Hepatocyte (in vitro differentiated cells): ENCODE measurements around the gene ZFP64. TPM values are rescaled to one million over a fixed set of nuclear protein-coding genes. Genes with fewer than 3 reads are reported as not detected.

Experiments
- DNase-seq: peaks from one replicate; pipeline ENCODE4 v3.0.0-alpha.2; 2016; ENCODE audit warnings: low spot score
- H2AFZ ChIP-seq: fragments of 200-600 bp; sonication (generic); 2 replicates; pipeline ENCODE4 v1.6.0; 2016; ENCODE audit warnings: antibody characterized with exemption, mild to moderate bottlenecking
- H3K27ac ChIP-seq: fragments of 200-600 bp; sonication (generic); 2 replicates; pipeline ENCODE4 v1.5.1; 2016; ENCODE audit warnings: mild to moderate bottlenecking
- H3K27me3 ChIP-seq: fragments of 200-600 bp; sonication (generic); 2 replicates; pipeline ENCODE4 v1.6.1; 2016
- H3K36me3 ChIP-seq: fragments of 200-600 bp; sonication (generic); replicated peaks from 2 replicates; pipeline ENCODE4 v1.5.1; 2016; ENCODE audit warnings: low read depth; ENCODE audit not compliant: insufficient read depth
- H3K4me1 ChIP-seq: fragments of 200-600 bp; sonication (generic); 2 replicates; pipeline ENCODE4 v1.5.1; 2016; ENCODE audit warnings: mild to moderate bottlenecking, moderate library complexity; ENCODE audit not compliant: insufficient read depth
- H3K4me2 ChIP-seq: fragments of 200-600 bp; sonication (generic); 2 replicates; pipeline ENCODE4 v1.6.0; 2016
- H3K4me3 ChIP-seq: fragments of 200-600 bp; sonication (generic); 2 replicates; pipeline ENCODE4 v1.5.1; 2016; ENCODE audit warnings: mild to moderate bottlenecking
- H3K79me2 ChIP-seq: fragments of 200-600 bp; sonication (generic); 2 replicates; pipeline ENCODE4 v1.6.0; 2017; ENCODE audit warnings: mild to moderate bottlenecking
- H3K9me2 ChIP-seq: fragments of 200-600 bp; sonication (generic); replicated peaks from 2 replicates; pipeline ENCODE4 v1.6.0; 2017; ENCODE audit warnings: mild to moderate bottlenecking; ENCODE audit not compliant: insufficient read depth
- H3K9me3 ChIP-seq: fragments of 200-600 bp; sonication (generic); 2 replicates; pipeline ENCODE4 v1.5.1; 2016; ENCODE audit warnings: low read depth, mild to moderate bottlenecking
- H4K20me1 ChIP-seq: fragments of 200-600 bp; sonication (generic); 2 replicates; pipeline ENCODE4 v1.6.0; 2016; ENCODE audit warnings: mild to moderate bottlenecking; ENCODE audit not compliant: insufficient read depth, poor library complexity, severe bottlenecking
- EZH2 ChIP-seq: fragments of 200-600 bp; sonication (generic); IDR thresholded peaks from 2 replicates; pipeline ENCODE4 v1.6.1; 2016; ENCODE audit warnings: antibody characterized with exemption, mild to moderate bottlenecking, borderline replicate concordance
- EZH2phosphoT487 ChIP-seq: fragments of 200-600 bp; sonication (generic); IDR thresholded peaks from one replicate; pipeline ENCODE4 v1.6.1; 2018; ENCODE audit warnings: antibody characterized with exemption, mild to moderate bottlenecking, low read depth, moderate library complexity; ENCODE audit not compliant: unreplicated experiment, severe bottlenecking
- WGBS: methylation state at CpG from one replicate; pipeline ENCODE4 v1.1.6; 2016; ENCODE audit warnings: low lambda C conversion rate; ENCODE audit errors: missing lambda C conversion rate; 5-methylcytosine and 5-hydroxymethylcytosine counted together
- polyA plus RNA-seq: library from polyadenylated mRNA; unstranded; fragments of >200 nt; fragmentation: Nextera tagmentation; extraction: Ambion mirVana; gene quantifications from 2 replicates; pipeline ENCODE4 v1.2.1, GENCODE V29; 2016
- total RNA-seq: library from RNA; depleted of rRNA; stranded (reverse); fragments of >200 nt; gene quantifications from 2 replicates; pipeline ENCODE4 v1.2.3, GENCODE V29; 2014
- TF ChIP-seq, protein P1 (sequence below): fragments of 200-600 bp; sonication (generic); IDR thresholded peaks from 2 replicates; pipeline ENCODE4 v1.5.1; 2016; ENCODE audit warnings: antibody characterized with exemption, mild to moderate bottlenecking; ENCODE audit not compliant: poor library complexity

ZFP64 gene
- total and polyA plus RNA-seq, 2 experiments from 2014 or later = 9.3 to 10.0 TPM

DNA sequence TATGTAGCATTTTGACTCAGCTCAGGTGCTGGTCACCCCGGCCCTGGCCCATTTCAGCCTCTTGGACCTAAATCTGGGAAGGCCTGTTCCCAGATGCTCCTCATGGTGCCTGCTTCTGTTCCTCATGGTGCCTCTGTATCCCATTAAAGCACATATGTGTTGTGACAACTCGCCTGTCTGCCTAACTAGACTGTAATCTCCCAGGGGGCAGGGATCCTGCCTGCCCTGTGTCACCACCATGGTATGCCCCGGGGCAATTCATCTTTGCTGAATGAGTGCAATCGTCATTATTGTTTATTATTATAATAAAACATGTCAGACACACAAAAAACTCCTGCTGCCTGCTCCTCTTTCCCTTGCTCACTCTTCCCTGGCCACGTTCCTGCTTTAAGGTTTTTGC lies 62.0 kb downstream of the ZFP64 start:
- Histone ChIP-seq H3K4me1 (no peaks in the 10 kb centered on the region), H2AFZ (no peak overlapping the region), H3K4me2 (no peak overlapping the region), H3K36me3 (no peaks in the 10 kb centered on the region), H3K79me2 (no peaks in the 10 kb centered on the region), H3K27ac (no peak overlapping the region), H4K20me1 (no peaks in the 10 kb centered on the region), H3K9me2 (no peaks in the 10 kb centered on the region), H3K27me3 (no peaks in the 10 kb centered on the region), H3K4me3 (no peak overlapping the region), H3K9me3 (no peaks in the 10 kb centered on the region)
- 92% methylated on average over 5 of the region's 5 CpGs for WGBS
- no peak for TF ChIP-seq EZH2phosphoT487
- TF ChIP-seq, protein P1, sequence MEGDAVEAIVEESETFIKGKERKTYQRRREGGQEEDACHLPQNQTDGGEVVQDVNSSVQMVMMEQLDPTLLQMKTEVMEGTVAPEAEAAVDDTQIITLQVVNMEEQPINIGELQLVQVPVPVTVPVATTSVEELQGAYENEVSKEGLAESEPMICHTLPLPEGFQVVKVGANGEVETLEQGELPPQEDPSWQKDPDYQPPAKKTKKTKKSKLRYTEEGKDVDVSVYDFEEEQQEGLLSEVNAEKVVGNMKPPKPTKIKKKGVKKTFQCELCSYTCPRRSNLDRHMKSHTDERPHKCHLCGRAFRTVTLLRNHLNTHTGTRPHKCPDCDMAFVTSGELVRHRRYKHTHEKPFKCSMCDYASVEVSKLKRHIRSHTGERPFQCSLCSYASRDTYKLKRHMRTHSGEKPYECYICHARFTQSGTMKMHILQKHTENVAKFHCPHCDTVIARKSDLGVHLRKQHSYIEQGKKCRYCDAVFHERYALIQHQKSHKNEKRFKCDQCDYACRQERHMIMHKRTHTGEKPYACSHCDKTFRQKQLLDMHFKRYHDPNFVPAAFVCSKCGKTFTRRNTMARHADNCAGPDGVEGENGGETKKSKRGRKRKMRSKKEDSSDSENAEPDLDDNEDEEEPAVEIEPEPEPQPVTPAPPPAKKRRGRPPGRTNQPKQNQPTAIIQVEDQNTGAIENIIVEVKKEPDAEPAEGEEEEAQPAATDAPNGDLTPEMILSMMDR = no peak
- no peak for TF ChIP-seq EZH2
- no peak for DNase-seq

DNA sequence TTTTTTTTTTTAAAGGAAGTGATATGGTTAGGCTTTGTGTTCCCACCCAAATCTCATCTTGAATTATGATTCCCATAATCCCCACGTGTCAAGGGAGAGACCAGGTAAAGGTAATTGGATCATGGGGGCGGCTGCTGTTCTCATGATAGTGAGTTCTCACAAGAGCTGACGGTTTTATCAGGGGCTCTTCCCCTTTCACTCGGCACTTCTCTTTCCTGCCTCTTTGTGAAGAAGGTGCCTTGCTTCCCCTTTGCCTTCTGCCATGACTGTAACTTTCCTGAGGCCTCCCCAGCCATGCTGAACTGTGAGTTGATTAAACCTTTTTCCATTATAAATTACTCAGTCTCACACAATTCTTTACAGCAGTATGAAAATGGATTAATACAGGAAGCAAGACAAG lies 64.3 kb downstream of the ZFP64 start:
- Histone ChIP-seq H3K4me2 (no peak overlapping the region), H3K27ac (no peak overlapping the region), H3K36me3 (no peaks in the 10 kb centered on the region), H3K4me3 (no peak overlapping the region), H3K9me2 (no peaks in the 10 kb centered on the region), H3K79me2 (no peaks in the 10 kb centered on the region), H2AFZ (no peak overlapping the region), H3K27me3 (no peaks in the 10 kb centered on the region), H3K4me1 (no peaks in the 10 kb centered on the region), H4K20me1 (no peaks in the 10 kb centered on the region), H3K9me3 (no peaks in the 10 kb centered on the region)
- WGBS = 83% methylated on average over 4 of the region's 4 CpGs
- no peak for DNase-seq
- TF ChIP-seq EZH2 = no peak
- TF ChIP-seq EZH2phosphoT487 = no peak
- TF ChIP-seq, protein P1 = no peak

DNA sequence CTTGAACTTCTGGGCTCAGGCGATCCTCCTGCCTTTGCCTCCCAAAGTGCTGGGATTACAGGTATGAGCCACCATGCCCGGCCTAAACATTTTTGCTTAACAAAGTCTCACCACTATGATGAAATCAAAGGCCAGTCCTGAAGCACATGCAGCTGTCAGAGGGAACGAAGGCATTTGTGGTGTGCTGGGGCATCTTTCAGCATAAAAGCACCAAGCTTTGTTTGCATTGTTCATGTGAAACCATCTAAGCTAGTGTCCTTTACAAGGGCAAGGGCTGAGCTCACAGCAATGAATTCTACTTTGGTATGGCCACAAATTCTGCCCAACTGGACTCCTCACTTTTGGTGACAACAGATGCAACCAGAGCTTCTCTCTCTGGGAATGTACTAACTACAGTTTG lies 66.8 kb downstream of the ZFP64 start:
- H3K4me1 ChIP-seq = no peaks in the 10 kb centered on the region
- TF ChIP-seq EZH2phosphoT487 (no peak), EZH2 (no peak)
- TF ChIP-seq, protein P1 = no peak
- H3K9me3 ChIP-seq = no peaks in the 10 kb centered on the region
- no peak overlapping the region for H3K4me2 ChIP-seq
- no peak for DNase-seq
- whole genome bisulfite sequencing = 85% methylated on average over 3 of the region's 3 CpGs
- H3K9me2 ChIP-seq = no peaks in the 10 kb centered on the region
- no peaks in the 10 kb centered on the region for H3K79me2 ChIP-seq
- H2AFZ ChIP-seq = no peak overlapping the region
- no peaks in the 10 kb centered on the region for H3K27me3 ChIP-seq
- no peaks in the 10 kb centered on the region for H4K20me1 ChIP-seq
- no peak overlapping the region for H3K27ac ChIP-seq
- no peak overlapping the region for H3K4me3 ChIP-seq
- H3K36me3 ChIP-seq = no peaks in the 10 kb centered on the region

DNA sequence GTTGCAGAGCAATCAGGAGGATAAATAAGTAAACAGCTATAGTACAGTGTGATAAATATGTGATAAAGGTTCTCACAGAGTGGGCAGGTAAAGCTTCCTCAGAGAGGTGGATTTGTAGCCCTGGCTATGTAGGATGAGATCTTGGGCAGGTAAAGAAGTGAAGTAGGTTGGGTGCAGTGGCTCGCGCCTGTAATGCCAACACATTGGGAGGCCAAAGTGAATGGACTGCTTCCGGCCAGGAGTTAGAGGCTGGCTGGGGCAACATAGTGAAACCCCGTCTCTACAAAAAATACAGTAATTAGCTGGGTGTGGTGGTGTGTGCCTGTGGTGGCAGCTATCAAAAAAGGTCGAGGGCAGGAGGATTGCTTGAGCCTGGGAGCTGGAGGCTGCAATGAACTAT lies 72.9 kb downstream of the ZFP64 start:
- Histone ChIP-seq H3K36me3 (no peaks in the 10 kb centered on the region), H3K79me2 (no peaks in the 10 kb centered on the region), H3K27ac (no peak overlapping the region), H3K4me3 (no peak overlapping the region), H4K20me1 (no peaks in the 10 kb centered on the region), H3K9me3 (no peaks in the 10 kb centered on the region), H3K4me2 (no peak overlapping the region), H3K27me3 (no peaks in the 10 kb centered on the region), H3K4me1 (no peaks in the 10 kb centered on the region), H3K9me2 (no peaks in the 10 kb centered on the region), H2AFZ (no peak overlapping the region)
- TF ChIP-seq EZH2 (no peak), EZH2phosphoT487 (no peak)
- TF ChIP-seq, protein P1 = no peak
- DNase-seq = no peak
- 93% methylated on average over 5 of the region's 5 CpGs for WGBS
